Activated CD8-positive, alpha-beta T cell treated with anti-CD3 and anti-CD28 coated beads, Interleukin-2, amount 10 ng/mL, durations not matched to agents 7 days and 5 days (primary cell): ENCODE data around the gene NRCAM. TPM values are rescaled to one million over a fixed set of nuclear protein-coding genes. Genes with fewer than 3 reads are reported as not detected.
A peak's percentile ranks its signal among the peaks of the same experiment; 100 is the strongest.

Source experiments
- ATAC-seq: fragments of 150-1000 bp; cut with Tn5 transposase; one replicate; pipeline ENCODE4 v1.10.0; 2021; ENCODE audit warnings: moderate library complexity
- CTCF ChIA-PET: fragments of 350-600 bp; sonication (Branson Sonifier 250); formaldehyde crosslinking; loops from one replicate; lab custom pipeline; 2021; ENCODE audit warnings: antibody characterized with exemption; lab: Charles Lee
- POLR2A ChIA-PET: fragments of 350-600 bp; sonication (Branson Sonifier 250); formaldehyde crosslinking; loops from one replicate; lab custom pipeline; 2021; ENCODE audit warnings: antibody characterized with exemption; lab: Charles Lee
- DNase-seq: peaks from one replicate; pipeline ENCODE4 v3.0.0-alpha.2; 2020
- H3K27ac Mint-ChIP-seq: one replicate; pipeline ENCODE4 v1.8.0; 2021; ENCODE audit warnings: mild to moderate bottlenecking, mixed read lengths
- H3K27me3 Mint-ChIP-seq: one replicate; pipeline ENCODE4 v1.8.0; 2021; ENCODE audit warnings: low read depth, mixed read lengths
- H3K36me3 Mint-ChIP-seq: one replicate; pipeline ENCODE4 v1.8.0; 2021; ENCODE audit warnings: low read depth, mixed read lengths
- H3K4me1 Mint-ChIP-seq: one replicate; pipeline ENCODE4 v1.8.0; 2021; ENCODE audit warnings: low read depth, mixed read lengths
- H3K4me3 Mint-ChIP-seq: one replicate; pipeline ENCODE4 v1.8.0; 2021; ENCODE audit warnings: mild to moderate bottlenecking, mixed read lengths
- H3K9me3 Mint-ChIP-seq: one replicate; pipeline ENCODE4 v1.8.0; 2022; ENCODE audit warnings: mixed read lengths; ENCODE audit not compliant: insufficient read depth
- total RNA-seq, 2 experiments: library from RNA; stranded (reverse); gene quantifications; one replicate each; pipeline ENCODE4 v1.2.3, GENCODE V29; 2021

NRCAM gene
- total RNA-seq, 2 experiments from 2014 or later: 0.05 to 0.47 TPM

DNA sequence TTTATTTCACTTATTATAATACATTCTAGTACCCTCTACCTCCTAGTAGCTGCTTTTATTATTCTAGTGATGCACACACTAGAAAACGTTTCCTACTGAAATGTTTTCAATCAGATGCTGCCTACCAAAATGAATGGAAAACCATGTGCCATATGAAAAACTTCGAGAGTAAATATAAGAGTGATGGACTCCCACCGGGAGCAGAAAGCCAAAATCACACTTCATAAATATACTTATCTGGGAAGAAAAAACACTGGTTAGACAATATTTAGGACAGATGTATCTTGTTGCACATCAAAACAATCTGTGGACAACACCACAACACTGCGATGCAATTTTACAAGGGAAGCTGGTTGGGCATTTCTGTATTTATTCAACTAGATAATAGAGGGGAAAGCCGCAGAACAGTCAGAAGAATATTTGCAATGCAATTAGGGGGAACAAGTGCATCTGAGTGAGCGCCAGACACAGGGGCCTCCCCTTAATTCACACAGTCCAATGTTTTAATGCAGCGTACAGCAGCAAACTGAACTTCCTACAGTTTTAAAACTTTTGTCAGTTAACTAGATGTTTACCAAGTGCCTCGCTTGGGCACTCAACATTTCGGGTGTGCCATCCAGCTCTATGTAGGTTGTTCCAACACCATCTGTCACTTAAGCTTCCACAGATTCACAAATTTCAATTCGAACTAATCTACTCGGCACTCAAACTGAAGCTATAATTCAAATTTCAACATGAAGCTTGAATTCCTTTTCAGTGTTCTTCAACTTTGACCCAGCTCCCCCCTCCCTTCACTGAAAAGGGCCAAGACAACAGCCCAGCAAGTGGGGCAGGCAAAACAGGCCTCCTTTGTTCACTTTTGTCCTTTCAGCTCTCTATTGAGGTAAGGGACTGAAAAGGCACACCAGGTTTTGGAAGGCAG is 7.4 kb downstream of the NRCAM start:
- Mint-ChIP-seq H3K27ac (no peak overlapping the region), H3K9me3 (no peaks in the 10 kb centered on the region), H3K27me3 (peaks cover 12% of the 10 kb centered on the region), H3K36me3 (no peaks in the 10 kb centered on the region), H3K4me3 (no peak overlapping the region), H3K4me1 (no peaks in the 10 kb centered on the region)
- ChIA-PET POLR2A (interaction anchor here (1.2 kb wide), 1 partner anchor 9 kb away, joined by 3 read pairs; no protein-coding TSS in a partner anchor), CTCF (interaction anchor here (0.9 to 2.3 kb wide), 2 partner anchors 48 to 265 kb away, joined by 3 to 8 read pairs; no protein-coding TSS in a partner anchor)
- ATAC-seq (no peak), DNase-seq (no peak)

DNA sequence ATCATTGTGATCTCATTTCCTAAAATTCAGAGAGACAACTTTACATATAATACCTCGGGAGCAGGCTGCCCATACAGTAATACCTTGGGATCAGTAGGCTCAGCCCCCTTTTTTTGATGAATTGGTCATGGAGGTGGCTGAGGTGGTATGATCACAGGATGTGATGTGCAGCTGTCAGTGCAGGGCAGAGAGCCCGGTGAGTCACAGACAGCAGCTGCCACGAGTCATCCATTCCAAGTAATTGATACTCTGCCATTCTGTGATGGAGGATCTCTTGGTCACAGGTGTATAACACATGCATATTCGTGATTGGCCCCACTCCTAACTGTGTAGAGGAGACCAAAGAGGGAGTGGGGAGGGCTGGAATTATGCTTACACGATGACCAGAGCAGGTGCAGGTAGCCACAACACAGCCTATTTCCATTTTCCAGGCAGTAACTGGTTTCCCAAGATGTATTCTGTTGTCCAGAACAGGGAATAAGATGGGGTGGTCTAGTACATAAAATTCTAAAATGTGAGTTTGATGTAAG is 14.1 kb downstream of the NRCAM start:
- CTCF ChIA-PET: interaction anchor here (3.0 kb wide), 1 partner anchor 11 kb away, joined by 34 read pairs; no protein-coding TSS in a partner anchor
- Mint-ChIP-seq H3K27ac (no peak overlapping the region), H3K4me3 (no peak overlapping the region), H3K9me3 (no peaks in the 10 kb centered on the region), H3K4me1 (peaks cover 8% of the 10 kb centered on the region), H3K27me3 (no peaks in the 10 kb centered on the region), H3K36me3 (no peaks in the 10 kb centered on the region)
- ATAC-seq (no peak), DNase-seq (peak; percentile 35)
- POLR2A ChIA-PET: no interaction called here

DNA sequence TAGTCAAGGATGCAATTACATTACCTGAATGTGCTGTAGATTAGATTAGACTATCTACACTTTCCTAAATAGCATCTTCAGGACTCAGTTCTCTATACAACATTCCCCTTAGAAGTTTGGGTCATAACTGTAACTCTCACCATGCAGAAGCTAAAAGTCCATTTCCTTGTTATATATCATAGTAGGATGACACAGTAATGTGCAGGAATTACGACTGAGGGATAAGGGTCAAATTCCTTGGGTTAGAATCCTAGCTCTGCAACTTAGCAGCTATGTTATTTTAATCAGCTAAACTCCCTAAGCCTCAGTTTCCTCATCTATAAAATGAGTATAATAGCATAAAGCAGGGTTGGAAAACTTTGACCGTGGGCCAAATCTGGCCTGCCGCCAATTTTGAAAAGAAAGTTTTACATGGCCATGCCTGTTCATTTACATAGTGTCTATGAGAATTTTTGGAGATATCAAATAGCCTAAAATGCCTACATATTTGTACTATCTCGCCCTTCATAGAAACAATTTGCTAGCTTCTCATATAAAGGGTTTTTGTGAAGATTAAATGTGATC is 14.8 kb downstream of the NRCAM start:
- POLR2A ChIA-PET: no interaction called here
- CTCF ChIA-PET: interaction anchor here (3.0 kb wide), 1 partner anchor 12 kb away, joined by 34 read pairs; no protein-coding TSS in a partner anchor
- no peaks in the 10 kb centered on the region for H3K27me3 Mint-ChIP-seq

DNA sequence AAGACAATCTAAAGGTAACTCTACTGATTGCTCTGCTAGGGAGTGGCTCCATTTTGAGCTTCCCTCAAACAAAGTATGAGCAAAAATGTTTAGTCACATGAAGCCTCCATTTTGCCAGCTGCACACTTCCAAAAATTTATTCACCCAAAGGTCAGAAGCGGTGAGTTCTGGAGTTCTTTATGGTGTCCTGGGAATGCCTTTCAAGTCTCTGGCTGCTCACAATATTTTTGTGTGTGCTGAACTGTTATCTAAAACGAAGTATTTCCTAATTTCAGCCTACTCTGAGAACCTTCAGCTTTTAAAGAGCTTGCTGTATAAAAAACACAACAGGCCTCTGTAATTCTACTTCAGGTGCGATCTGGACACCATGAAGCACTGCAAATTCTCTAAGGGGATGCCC is 15.6 kb downstream of the NRCAM start:
- POLR2A ChIA-PET: no interaction called here

More for the DNA sequence above, 14.8 kb downstream of the NRCAM start:
- Mint-ChIP-seq H3K27ac (no peak overlapping the region), H3K36me3 (no peaks in the 10 kb centered on the region), H3K4me1 (peaks cover 8% of the 10 kb centered on the region), H3K4me3 (no peak overlapping the region), H3K9me3 (no peaks in the 10 kb centered on the region)
- no peak for ATAC-seq
- DNase-seq: no peak

DNA sequence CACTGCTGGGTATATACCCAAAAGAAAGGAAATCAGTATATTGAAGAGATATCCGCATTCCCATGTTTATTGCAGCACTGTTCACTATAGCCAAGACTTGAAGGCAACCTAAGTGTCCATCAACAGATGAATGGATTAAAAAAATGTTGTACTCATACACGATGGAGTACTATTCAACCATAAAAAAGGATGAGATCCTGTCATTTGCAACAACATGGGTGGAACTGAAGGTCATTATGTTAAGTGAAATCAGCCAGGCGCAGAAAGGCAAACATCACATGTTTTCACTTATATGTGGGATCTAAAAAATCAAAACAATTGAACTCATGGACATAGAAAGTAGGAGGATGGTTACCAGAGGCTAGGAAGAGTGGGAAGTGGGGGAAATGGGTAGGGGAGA is 19.3 kb downstream of the NRCAM start:
- Mint-ChIP-seq H3K27me3 (no peaks in the 10 kb centered on the region), H3K27ac (no peak overlapping the region), H3K9me3 (no peaks in the 10 kb centered on the region), H3K36me3 (no peaks in the 10 kb centered on the region), H3K4me1 (peaks cover 4% of the 10 kb centered on the region), H3K4me3 (no peak overlapping the region)
- ATAC-seq (no peak), DNase-seq (no peak)
- ChIA-PET POLR2A (no interaction called here), CTCF (no interaction called here)

More for the DNA sequence above, 15.6 kb downstream of the NRCAM start:
- CTCF ChIA-PET: no interaction called here
- H3K9me3 Mint-ChIP-seq: no peaks in the 10 kb centered on the region
- H3K4me1 Mint-ChIP-seq: peaks cover 8% of the 10 kb centered on the region
- DNase-seq (no peak), ATAC-seq (no peak)
- no peaks in the 10 kb centered on the region for H3K36me3 Mint-ChIP-seq
- H3K27me3 Mint-ChIP-seq: no peaks in the 10 kb centered on the region
- H3K27ac Mint-ChIP-seq: no peak overlapping the region
- no peak overlapping the region for H3K4me3 Mint-ChIP-seq

DNA sequence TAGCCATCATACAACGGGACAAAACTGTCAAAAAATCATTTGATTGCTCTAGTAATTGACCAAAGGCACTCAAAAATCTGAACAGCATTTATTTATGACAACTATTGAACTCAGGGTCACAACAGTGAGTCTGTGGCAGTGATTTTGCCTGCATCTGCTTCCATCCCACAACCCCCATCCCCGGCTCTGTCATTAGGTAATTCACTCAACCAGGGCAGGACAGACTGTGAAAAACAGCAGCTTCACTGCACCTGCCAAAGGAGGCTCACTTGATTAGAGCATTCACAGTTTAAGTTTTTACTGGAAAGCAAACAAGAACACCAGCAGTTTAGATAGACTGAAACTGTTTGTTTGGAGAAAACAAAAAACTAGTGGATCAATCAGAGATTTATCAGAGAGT is 22.2 kb downstream of the NRCAM start:
- DNase-seq: no peak
- POLR2A ChIA-PET: no interaction called here
- Mint-ChIP-seq H3K4me1 (peaks cover 10% of the 10 kb centered on the region), H3K36me3 (no peaks in the 10 kb centered on the region), H3K9me3 (no peaks in the 10 kb centered on the region), H3K27ac (no peak overlapping the region), H3K27me3 (no peaks in the 10 kb centered on the region), H3K4me3 (no peak overlapping the region)
- CTCF ChIA-PET: interaction anchor here (1.4 kb wide), 1 partner anchor 19 kb away, joined by 3 read pairs; no protein-coding TSS in a partner anchor
- ATAC-seq: no peak

DNA sequence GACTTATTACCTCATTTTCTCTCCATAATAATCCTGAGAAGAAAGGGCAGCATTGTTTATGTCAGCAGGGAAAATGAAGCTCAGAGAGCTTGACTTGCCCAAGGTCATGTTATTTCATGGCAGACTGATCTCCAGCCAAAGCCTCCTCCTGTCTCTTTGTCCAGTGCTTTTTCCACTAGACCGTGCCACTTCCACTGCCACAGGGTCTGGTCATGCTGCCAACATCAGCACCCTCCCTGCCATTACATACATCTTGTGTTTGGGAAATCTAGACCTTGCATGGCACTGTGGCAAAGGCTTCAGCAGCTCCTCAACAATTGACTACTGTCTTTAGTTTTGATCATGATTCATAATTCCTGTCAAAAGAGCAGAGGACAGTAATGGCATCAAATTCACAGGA is 25.1 kb downstream of the NRCAM start:
- no peaks in the 10 kb centered on the region for H3K27me3 Mint-ChIP-seq
- ATAC-seq (no peak), DNase-seq (no peak)
- H3K4me1 Mint-ChIP-seq: peaks cover 10% of the 10 kb centered on the region
- no peak overlapping the region for H3K4me3 Mint-ChIP-seq
- H3K27ac Mint-ChIP-seq: no peak overlapping the region
- POLR2A ChIA-PET: no interaction called here
- H3K9me3 Mint-ChIP-seq: no peaks in the 10 kb centered on the region
- CTCF ChIA-PET: no interaction called here
- H3K36me3 Mint-ChIP-seq: no peaks in the 10 kb centered on the region

DNA sequence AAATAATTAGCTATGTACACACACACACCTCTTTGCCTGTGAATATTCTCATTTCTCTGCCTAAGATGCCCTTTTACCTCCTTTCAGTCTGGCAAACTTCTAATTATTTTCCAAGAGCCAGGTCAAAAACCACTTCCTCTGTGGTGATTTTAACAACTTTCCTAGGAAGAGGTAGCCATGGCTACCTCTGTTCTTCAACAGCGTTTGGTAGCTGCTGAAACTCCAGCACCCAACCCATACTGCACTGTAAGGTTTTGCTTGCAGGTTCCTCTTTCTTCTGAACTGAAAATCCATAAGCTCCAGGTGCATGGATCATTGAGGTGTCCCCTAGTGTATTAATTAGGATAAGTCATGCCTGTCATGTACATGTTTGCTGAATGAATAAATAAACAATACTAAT is 25.6 kb downstream of the NRCAM start:
- no peak for ATAC-seq
- Mint-ChIP-seq H3K4me1 (peaks cover 10% of the 10 kb centered on the region), H3K4me3 (no peak overlapping the region), H3K27ac (no peak overlapping the region), H3K9me3 (no peaks in the 10 kb centered on the region), H3K27me3 (no peaks in the 10 kb centered on the region), H3K36me3 (no peaks in the 10 kb centered on the region)
- DNase-seq: no peak
- ChIA-PET POLR2A (no interaction called here), CTCF (no interaction called here)

DNA sequence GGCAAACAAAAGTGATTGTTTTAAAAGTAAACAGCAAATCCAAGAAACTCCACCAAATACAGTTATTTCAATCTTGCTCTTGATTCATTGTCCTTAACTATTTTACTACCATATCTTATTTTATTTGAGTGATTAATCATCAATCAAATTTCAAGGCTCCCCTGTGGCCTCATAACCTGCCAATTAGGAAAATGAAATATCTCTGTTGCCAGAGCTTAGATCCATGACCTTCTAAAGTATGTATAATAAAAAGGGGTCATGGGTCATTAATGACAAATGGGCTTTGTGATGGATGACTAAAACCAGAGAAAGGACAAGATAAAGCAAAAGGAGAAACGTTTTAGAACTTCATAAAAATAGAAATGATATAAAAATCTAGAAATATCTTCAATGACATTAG is 28.5 kb downstream of the NRCAM start:
- Mint-ChIP-seq H3K4me1 (peaks cover 10% of the 10 kb centered on the region), H3K36me3 (no peaks in the 10 kb centered on the region)
- POLR2A ChIA-PET: no interaction called here

DNA sequence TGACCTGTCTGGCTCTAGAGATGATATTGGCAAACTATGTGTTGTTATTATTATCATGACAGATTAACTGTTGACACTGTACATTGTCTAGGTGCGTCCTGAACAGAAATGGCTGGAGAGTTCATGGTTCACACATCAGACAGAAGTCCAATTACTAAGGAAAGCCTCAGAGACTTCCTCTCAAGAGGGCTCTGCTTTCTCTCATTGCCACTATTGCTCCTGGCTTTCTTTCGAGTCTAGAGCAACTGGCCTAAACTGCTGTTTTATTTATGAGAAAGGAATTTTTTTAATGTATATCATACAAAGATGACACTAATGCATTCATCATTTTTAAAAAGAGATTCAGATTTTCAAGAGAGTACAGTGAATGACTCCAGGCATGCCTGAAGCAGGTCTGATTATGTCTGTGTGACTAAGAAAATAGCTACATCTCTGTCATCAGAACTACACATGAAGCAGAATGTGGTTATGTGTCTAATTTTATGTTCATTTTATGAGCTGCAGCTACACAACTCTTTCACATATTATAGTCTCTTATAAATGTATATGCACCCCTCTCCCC is 30.4 kb downstream of the NRCAM start:
- Mint-ChIP-seq H3K4me3 (no peak overlapping the region), H3K36me3 (no peaks in the 10 kb centered on the region), H3K9me3 (no peaks in the 10 kb centered on the region), H3K27me3 (peaks cover under 1% of the 10 kb centered on the region), H3K4me1 (peaks cover 6% of the 10 kb centered on the region), H3K27ac (no peak overlapping the region)
- no peak for DNase-seq
- no peak for ATAC-seq
- ChIA-PET CTCF (no interaction called here), POLR2A (no interaction called here)

More for the DNA sequence above, 28.5 kb downstream of the NRCAM start:
- DNase-seq (no peak), ATAC-seq (no peak)
- no peak overlapping the region for H3K4me3 Mint-ChIP-seq
- CTCF ChIA-PET: no interaction called here
- H3K27ac Mint-ChIP-seq: no peak overlapping the region
- H3K27me3 Mint-ChIP-seq: no peaks in the 10 kb centered on the region
- H3K9me3 Mint-ChIP-seq: no peaks in the 10 kb centered on the region

DNA sequence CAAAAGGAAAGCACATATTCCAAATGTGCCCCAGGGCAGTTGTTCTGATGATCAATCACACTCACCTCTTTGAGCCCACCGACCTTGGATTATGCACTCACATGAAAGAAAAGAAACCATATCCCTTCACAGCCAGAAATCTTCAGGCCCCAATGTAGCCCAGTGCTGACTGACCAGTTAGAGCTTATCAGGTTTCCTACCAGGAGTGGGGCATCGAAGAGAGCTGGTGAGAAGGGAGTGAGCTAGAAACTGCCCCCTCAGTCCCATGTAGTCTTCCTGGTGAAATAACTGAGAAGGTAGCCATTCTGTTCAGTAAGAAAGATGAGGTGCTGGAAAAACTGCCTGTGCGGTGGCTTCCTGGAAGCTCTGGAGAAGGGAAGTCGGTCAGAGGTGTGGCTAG is 32.2 kb downstream of the NRCAM start:
- ATAC-seq (no peak), DNase-seq (no peak)
- no peak overlapping the region for H3K4me3 Mint-ChIP-seq
- no peaks in the 10 kb centered on the region for H3K36me3 Mint-ChIP-seq
- no peak overlapping the region for H3K27ac Mint-ChIP-seq
- no peaks in the 10 kb centered on the region for H3K9me3 Mint-ChIP-seq
- H3K4me1 Mint-ChIP-seq: peaks cover 7% of the 10 kb centered on the region
- ChIA-PET POLR2A (no interaction called here), CTCF (interaction anchor here (1.4 kb wide), 1 partner anchor 29 kb away, joined by 6 read pairs; no protein-coding TSS in a partner anchor)
- H3K27me3 Mint-ChIP-seq: peaks cover 5% of the 10 kb centered on the region
